Measurements from ENCODE around the gene KRTAP10-1. TPM values are rescaled to one million over a fixed set of nuclear protein-coding genes. Genes with fewer than 3 reads are reported as not detected.

KRTAP10-1 gene
- polyA plus RNA-seq, 2 of the 4 experiments (the other 2 are of a cell fraction) = not detected

DNA sequence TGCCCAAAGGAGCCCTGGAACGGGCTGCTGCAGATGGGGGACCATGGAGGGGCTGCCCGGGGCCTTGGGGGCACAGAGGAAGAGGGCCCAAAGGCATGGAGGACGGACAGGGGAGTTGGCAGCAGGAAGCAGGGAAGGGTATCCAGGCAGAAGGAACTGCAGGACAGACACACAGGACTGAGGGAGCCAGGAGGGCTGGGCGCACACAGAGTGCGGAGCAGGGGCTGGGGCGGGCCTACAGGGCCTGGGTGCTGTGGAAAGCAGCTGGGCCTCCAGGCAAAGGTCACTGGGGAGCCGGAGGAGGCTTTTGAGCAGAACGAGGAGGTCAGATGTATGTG lies 28.1 kb downstream of the KRTAP10-1 start (continued):
- no peak for TF ChIP-seq MAFK (IDR thresholded peaks at IDR 0.05; ENCODE audit: partially characterized antibody)
- TF ChIP-seq GATA3 (IDR thresholded peaks at IDR 0.05; ENCODE audit: borderline replicate concordance) = no peak
- TF ChIP-seq, protein P1, sequence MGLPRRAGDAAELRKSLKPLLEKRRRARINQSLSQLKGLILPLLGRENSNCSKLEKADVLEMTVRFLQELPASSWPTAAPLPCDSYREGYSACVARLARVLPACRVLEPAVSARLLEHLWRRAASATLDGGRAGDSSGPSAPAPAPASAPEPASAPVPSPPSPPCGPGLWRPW (IDR thresholded peaks at IDR 0.05) = no peak

DNA sequence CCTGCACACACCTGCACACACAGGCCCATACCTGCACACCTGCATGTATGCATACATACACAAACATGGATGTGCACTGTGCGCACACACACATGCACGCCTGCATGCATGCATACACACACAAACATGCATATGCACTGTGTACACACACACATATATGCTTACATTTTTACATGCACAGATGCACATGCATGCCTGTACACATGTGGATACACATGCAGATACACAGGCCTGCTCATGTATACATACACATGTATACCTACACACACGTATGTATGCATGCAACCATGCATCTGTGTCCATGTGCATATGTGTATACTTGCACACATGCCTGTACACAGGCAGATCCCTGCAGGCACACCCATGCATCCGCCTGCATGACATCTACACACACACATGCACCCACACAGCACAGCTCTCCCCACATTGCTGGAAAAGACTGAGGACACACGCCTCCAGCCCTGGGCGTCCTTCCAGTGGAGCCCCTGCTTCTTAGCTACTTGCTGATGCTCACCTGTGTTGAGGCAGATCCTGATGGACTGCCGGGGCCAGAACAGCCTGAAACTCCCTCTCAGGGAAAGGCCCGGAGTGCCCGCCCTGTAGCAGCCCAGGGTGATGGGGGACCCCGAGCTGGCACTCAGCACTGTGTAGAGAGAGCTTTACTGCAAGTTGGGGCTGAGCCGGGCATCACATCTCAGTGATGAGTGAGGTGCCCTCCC lies 28.6 kb downstream of the KRTAP10-1 start:
- no peak overlapping the region for H3K4me3 ChIP-seq
- ChIA-PET CTCF (interaction anchor here (0.9 to 2.4 kb wide), 15 partner anchors 11 to 282 kb away, joined by 3 to 14 read pairs (median 5); no protein-coding TSS in a partner anchor), POLR2A (no interaction called here)
- H3K4me2 ChIP-seq = no peak overlapping the region
- FAIRE-seq (no peak), ATAC-seq (no peak), DNase-seq (ENCODE audit: low read depth in 1 of 2, low spot score in 1 of 2) (no peak)
- no peaks in the 10 kb centered on the region for H3K9me3 ChIP-seq
- no peak overlapping the region for H3K27ac ChIP-seq
- TF ChIP-seq KDM5A (IDR thresholded peaks at IDR 0.05) (no peak), ZC3H11A (IDR thresholded peaks at IDR 0.05) (no peak), FOSB (CRISPR knock-in tag; IDR thresholded peaks at IDR 0.05) (no peak), NPAS2 (CRISPR knock-in tag; IDR thresholded peaks at IDR 0.05; ENCODE audit: borderline replicate concordance) (no peak), JUNB (IDR thresholded peaks at IDR 0.05) (no peak), EHMT2 (IDR thresholded peaks at IDR 0.05; ENCODE audit: low read depth) (no peak), ZSCAN20 (CRISPR knock-in tag; IDR thresholded peaks at IDR 0.05) (no peak), JUN (IDR thresholded peaks at IDR 0.05) (no peak), CEBPB (IDR thresholded peaks at IDR 0.05) (no peak), TP53 (CRISPR knock-in tag; IDR thresholded peaks at IDR 0.05) (no peak)
- TF ChIP-seq, protein P1 (IDR thresholded peaks at IDR 0.05) = no peak
- TF ChIP-seq, protein P2, sequence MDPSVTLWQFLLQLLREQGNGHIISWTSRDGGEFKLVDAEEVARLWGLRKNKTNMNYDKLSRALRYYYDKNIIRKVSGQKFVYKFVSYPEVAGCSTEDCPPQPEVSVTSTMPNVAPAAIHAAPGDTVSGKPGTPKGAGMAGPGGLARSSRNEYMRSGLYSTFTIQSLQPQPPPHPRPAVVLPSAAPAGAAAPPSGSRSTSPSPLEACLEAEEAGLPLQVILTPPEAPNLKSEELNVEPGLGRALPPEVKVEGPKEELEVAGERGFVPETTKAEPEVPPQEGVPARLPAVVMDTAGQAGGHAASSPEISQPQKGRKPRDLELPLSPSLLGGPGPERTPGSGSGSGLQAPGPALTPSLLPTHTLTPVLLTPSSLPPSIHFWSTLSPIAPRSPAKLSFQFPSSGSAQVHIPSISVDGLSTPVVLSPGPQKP (IDR thresholded peaks at IDR 0.05; ENCODE audit: low read depth, low read length) = no peak
- TF ChIP-seq, protein P3, sequence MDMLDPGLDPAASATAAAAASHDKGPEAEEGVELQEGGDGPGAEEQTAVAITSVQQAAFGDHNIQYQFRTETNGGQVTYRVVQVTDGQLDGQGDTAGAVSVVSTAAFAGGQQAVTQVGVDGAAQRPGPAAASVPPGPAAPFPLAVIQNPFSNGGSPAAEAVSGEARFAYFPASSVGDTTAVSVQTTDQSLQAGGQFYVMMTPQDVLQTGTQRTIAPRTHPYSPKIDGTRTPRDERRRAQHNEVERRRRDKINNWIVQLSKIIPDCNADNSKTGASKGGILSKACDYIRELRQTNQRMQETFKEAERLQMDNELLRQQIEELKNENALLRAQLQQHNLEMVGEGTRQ (IDR thresholded peaks at IDR 0.05) = no peak
- 65% methylated on average over 4 of the region's 11 CpGs for WGBS (ENCODE audit: missing lambda C conversion rate)
- H3K4me1 ChIP-seq = no peaks in the 10 kb centered on the region

DNA sequence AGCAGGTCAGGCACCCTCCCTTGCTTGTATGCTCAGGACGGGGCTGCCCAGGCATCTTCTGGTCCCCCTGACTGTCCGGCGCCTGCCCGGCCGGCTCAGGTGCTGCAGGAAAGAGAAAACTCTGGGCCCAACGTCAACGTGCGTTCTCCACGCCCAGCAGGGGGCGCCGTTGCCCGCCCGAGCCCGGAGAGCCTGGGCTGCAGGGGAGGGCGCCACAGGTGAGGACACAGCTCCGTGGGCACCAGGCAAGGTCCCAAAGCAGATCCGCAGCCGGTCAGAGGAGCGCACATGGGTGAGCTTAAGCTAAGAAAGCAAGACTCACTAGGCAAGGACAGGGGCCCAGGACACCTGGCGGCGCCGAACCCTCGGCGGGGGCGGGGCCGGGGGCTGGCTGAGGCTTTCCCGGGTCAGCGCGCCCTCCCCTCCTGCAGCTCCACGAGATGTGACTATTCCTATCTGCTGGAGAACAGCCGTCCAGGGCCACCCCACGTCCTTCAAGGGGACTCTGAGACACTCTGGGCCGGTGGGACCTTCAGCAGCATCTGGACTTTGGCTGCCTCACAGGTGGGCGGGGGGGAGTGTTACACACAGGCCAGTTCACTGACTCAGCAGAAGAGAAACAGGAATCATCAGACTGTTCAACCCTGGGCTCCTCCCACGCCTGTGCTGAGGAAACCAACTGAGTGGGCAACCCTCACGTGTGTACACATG lies 29.3 kb downstream of the KRTAP10-1 start:
- peak; percentile 59 to 90; a peak in 5 of 6 replicates for ATAC-seq
- H3K4me2 ChIP-seq = peak overlapping the region; percentile 9; the same call in 1 of the 3 replicates
- POLR2A ChIA-PET = no interaction called here
- no peak overlapping the region for H3K27ac ChIP-seq
- WGBS (ENCODE audit: missing lambda C conversion rate) = 18% methylated on average over 8 of the region's 36 CpGs
- H3K4me3 ChIP-seq = no peak overlapping the region
- TF ChIP-seq CBX2 (IDR thresholded peaks at IDR 0.05; ENCODE audit: borderline replicate concordance, low read depth) (no peak), CHD2 (IDR thresholded peaks at IDR 0.05; ENCODE audit: low read length, partially characterized antibody) (no peak), RAD21 (conservative IDR thresholded peaks at IDR 0.05 in 1 of 2, IDR thresholded peaks at IDR 0.05 in 1 of 2) (peak; percentile 69 to 72), SMC3 (IDR thresholded peaks at IDR 0.05) (peak; percentile 56; the same call in 2 of the 3 replicates), PHF8 (IDR thresholded peaks at IDR 0.05; ENCODE audit: borderline replicate concordance, low read depth) (no peak), NPAS2 (CRISPR knock-in tag; IDR thresholded peaks at IDR 0.05; ENCODE audit: borderline replicate concordance) (no peak), HOXB5 (CRISPR knock-in tag; IDR thresholded peaks at IDR 0.05) (no peak)
- TF ChIP-seq, protein P4, sequence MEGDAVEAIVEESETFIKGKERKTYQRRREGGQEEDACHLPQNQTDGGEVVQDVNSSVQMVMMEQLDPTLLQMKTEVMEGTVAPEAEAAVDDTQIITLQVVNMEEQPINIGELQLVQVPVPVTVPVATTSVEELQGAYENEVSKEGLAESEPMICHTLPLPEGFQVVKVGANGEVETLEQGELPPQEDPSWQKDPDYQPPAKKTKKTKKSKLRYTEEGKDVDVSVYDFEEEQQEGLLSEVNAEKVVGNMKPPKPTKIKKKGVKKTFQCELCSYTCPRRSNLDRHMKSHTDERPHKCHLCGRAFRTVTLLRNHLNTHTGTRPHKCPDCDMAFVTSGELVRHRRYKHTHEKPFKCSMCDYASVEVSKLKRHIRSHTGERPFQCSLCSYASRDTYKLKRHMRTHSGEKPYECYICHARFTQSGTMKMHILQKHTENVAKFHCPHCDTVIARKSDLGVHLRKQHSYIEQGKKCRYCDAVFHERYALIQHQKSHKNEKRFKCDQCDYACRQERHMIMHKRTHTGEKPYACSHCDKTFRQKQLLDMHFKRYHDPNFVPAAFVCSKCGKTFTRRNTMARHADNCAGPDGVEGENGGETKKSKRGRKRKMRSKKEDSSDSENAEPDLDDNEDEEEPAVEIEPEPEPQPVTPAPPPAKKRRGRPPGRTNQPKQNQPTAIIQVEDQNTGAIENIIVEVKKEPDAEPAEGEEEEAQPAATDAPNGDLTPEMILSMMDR (IDR thresholded peaks at IDR 0.05) = peak; percentile 56
- TF ChIP-seq, protein P5, sequence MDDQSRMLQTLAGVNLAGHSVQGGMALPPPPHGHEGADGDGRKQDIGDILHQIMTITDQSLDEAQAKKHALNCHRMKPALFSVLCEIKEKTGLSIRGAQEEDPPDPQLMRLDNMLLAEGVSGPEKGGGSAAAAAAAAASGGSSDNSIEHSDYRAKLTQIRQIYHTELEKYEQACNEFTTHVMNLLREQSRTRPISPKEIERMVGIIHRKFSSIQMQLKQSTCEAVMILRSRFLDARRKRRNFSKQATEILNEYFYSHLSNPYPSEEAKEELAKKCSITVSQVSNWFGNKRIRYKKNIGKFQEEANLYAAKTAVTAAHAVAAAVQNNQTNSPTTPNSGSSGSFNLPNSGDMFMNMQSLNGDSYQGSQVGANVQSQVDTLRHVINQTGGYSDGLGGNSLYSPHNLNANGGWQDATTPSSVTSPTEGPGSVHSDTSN (IDR thresholded peaks at IDR 0.05) = no peak
- H3K9me3 ChIP-seq = no peaks in the 10 kb centered on the region
- CTCF ChIA-PET = interaction anchor here (0.7 to 2.4 kb wide), 18 partner anchors 9 to 618 kb away, joined by 3 to 14 read pairs (median 4); no protein-coding TSS in a partner anchor
- H3K4me1 ChIP-seq = no peaks in the 10 kb centered on the region
- FAIRE-seq = no peak
- DNase-seq (ENCODE audit: low read depth in 1 of 2, low spot score in 1 of 2) = peak; percentile 20 to 41

Data from A549 (cell line).